GM12873 (cell line): ENCODE data around the gene LORICRIN.

Experiments
- CTCF ChIP-seq: IDR thresholded peaks from 2 replicates; pipeline ENCODE4 v1.5.1; 2012; ENCODE audit warnings: low read depth, mild to moderate bottlenecking, moderate library complexity, low read length, control low read depth; ENCODE audit not compliant: insufficient read depth; ENCODE audit errors: missing control alignments

The LORICRIN gene

GRCh38 chr1:153305682-153306081 lies 46.2 kb downstream of the LORICRIN start:
- no peak for TF ChIP-seq CTCF

- no peak for TF ChIP-seq CTCF
Measured at GRCh38 chr1:153306303-153307220, 47.1 kb downstream of the LORICRIN start.

GRCh38 chr1:153307221-153307600 lies 47.7 kb downstream of the LORICRIN start:
- no peak for TF ChIP-seq CTCF

GRCh38 chr1:153308540-153308939 lies 49.1 kb downstream of the LORICRIN start:
- TF ChIP-seq CTCF: no peak

GRCh38 chr1:153309441-153309840 lies 50.0 kb downstream of the LORICRIN start:
- TF ChIP-seq CTCF: no peak

- TF ChIP-seq CTCF: no peak
Measured at GRCh38 chr1:153310526-153310925, 51.0 kb downstream of the LORICRIN start.
